ENCODE measurements around the gene MRPL20.
A peak's percentile ranks its signal among the peaks of the same experiment; 100 is the strongest.

The MRPL20 gene

GRCh38 chr1:1401457-1402010 lies 5.6 kb downstream of the MRPL20 start:
- Histone ChIP-seq H3K36me3 (ENCODE audit: insufficient read depth, low read length) (peaks cover 73% of the 10 kb centered on the region), H3K9ac (ENCODE audit: low read depth, low read length) (no peak overlapping the region), H3K27me3 (ENCODE audit: insufficient read depth, low read length) (no peaks in the 10 kb centered on the region), H3K4me1 (ENCODE audit: insufficient read depth, low read length) (peaks cover 9% of the 10 kb centered on the region), H3K27ac (ENCODE audit: low read depth, low read length) (no peak overlapping the region; the same call in 1 of the 2 replicates), H3K4me3 (ENCODE audit: low read length) (no peak overlapping the region), H3K9me3 (ENCODE audit: insufficient read depth, low read depth, low read length) (no peaks in the 10 kb centered on the region)
- 91% methylated on average over 7 of the region's 7 CpGs for WGBS

- peak overlapping the region; percentile 99 for H3K4me3 ChIP-seq (ENCODE audit: low read length)
- no peaks in the 10 kb centered on the region for H3K9me3 ChIP-seq (ENCODE audit: insufficient read depth, low read depth, low read length)
- peak overlapping the region; percentile 98 for H3K9ac ChIP-seq (ENCODE audit: low read depth, low read length)
- peaks cover 9% of the 10 kb centered on the region for H3K4me1 ChIP-seq (ENCODE audit: insufficient read depth, low read length)
- H3K27ac ChIP-seq (ENCODE audit: low read depth, low read length): no peak overlapping the region; the same call in 1 of the 2 replicates
- H3K27me3 ChIP-seq (ENCODE audit: insufficient read depth, low read length): no peaks in the 10 kb centered on the region
- 94% methylated on average over 22 of the region's 22 CpGs for WGBS
- H3K36me3 ChIP-seq (ENCODE audit: insufficient read depth, low read length): peaks cover 74% of the 10 kb centered on the region
Observed at GRCh38 chr1:1400576-1401456, 6.3 kb downstream of the MRPL20 start.

- no peaks in the 10 kb centered on the region for H3K27me3 ChIP-seq (ENCODE audit: insufficient read depth, low read length)
- peaks cover 9% of the 10 kb centered on the region for H3K4me1 ChIP-seq (ENCODE audit: insufficient read depth, low read length)
- H3K9ac ChIP-seq (ENCODE audit: low read depth, low read length): peak overlapping the region; percentile 98
- peak overlapping the region; percentile 90 for H3K27ac ChIP-seq (ENCODE audit: low read depth, low read length)
- WGBS: 10% methylated on average over 34 of the region's 34 CpGs
- H3K36me3 ChIP-seq (ENCODE audit: insufficient read depth, low read length): peaks cover 74% of the 10 kb centered on the region
- H3K9me3 ChIP-seq (ENCODE audit: insufficient read depth, low read depth, low read length): no peaks in the 10 kb centered on the region
- peak overlapping the region; percentile 99 for H3K4me3 ChIP-seq (ENCODE audit: low read length)
Observed at GRCh38 chr1:1399872-1400575, 7.1 kb downstream of the MRPL20 start.

- no peaks in the 10 kb centered on the region for H3K27me3 ChIP-seq (ENCODE audit: insufficient read depth, low read length)
- peaks cover 9% of the 10 kb centered on the region for H3K4me1 ChIP-seq (ENCODE audit: insufficient read depth, low read length)
- H3K36me3 ChIP-seq (ENCODE audit: insufficient read depth, low read length): peaks cover 73% of the 10 kb centered on the region
- H3K9ac ChIP-seq (ENCODE audit: low read depth, low read length): peak within 1 kb of the TSS; percentile 98
- peak within 1 kb of the TSS; percentile 91 for H3K27ac ChIP-seq (ENCODE audit: low read depth, low read length)
- peak within 1 kb of the TSS; percentile 99 for H3K4me3 ChIP-seq (ENCODE audit: low read length)
- H3K9me3 ChIP-seq (ENCODE audit: insufficient read depth, low read depth, low read length): no peaks in the 10 kb centered on the region
- under 1% methylated on average over 86 of the region's 86 CpGs for WGBS
Observed at GRCh38 chr1:1399187-1399871, 7.8 kb downstream of the MRPL20 start, which contains the start of gene CCNL2. CCNL2 (minus strand) TSS chr1:1399335; CDS start chr1:1399306, 29 bp downstream.

GRCh38 chr1:1398677-1399186 lies 8.4 kb downstream of the MRPL20 start:
- Histone ChIP-seq H3K9me3 (ENCODE audit: insufficient read depth, low read depth, low read length) (no peaks in the 10 kb centered on the region), H3K4me1 (ENCODE audit: insufficient read depth, low read length) (peaks cover 9% of the 10 kb centered on the region), H3K27me3 (ENCODE audit: insufficient read depth, low read length) (no peaks in the 10 kb centered on the region), H3K4me3 (ENCODE audit: low read length) (peak overlapping the region; percentile 99), H3K36me3 (ENCODE audit: insufficient read depth, low read length) (peaks cover 76% of the 10 kb centered on the region), H3K27ac (ENCODE audit: low read depth, low read length) (peak overlapping the region; percentile 91), H3K9ac (ENCODE audit: low read depth, low read length) (peak overlapping the region; percentile 98)
- WGBS: 1% methylated on average over 54 of the region's 54 CpGs

- 69% methylated on average over 19 of the region's 19 CpGs for WGBS
- H3K9ac ChIP-seq (ENCODE audit: low read depth, low read length): peak overlapping the region; percentile 98
- H3K36me3 ChIP-seq (ENCODE audit: insufficient read depth, low read length): peaks cover 77% of the 10 kb centered on the region
- H3K27me3 ChIP-seq (ENCODE audit: insufficient read depth, low read length): no peaks in the 10 kb centered on the region
- peak overlapping the region; percentile 99 for H3K4me3 ChIP-seq (ENCODE audit: low read length)
- H3K4me1 ChIP-seq (ENCODE audit: insufficient read depth, low read length): peaks cover 9% of the 10 kb centered on the region
- no peaks in the 10 kb centered on the region for H3K9me3 ChIP-seq (ENCODE audit: insufficient read depth, low read depth, low read length)
- H3K27ac ChIP-seq (ENCODE audit: low read depth, low read length): peak overlapping the region; percentile 91; the same call in 1 of the 2 replicates
Observed at GRCh38 chr1:1397839-1398523, 9.1 kb downstream of the MRPL20 start.

GRCh38 chr1:1395166-1395565 lies 11.9 kb downstream of the MRPL20 start:
- no peak overlapping the region for H3K4me3 ChIP-seq (ENCODE audit: low read length)
- no peaks in the 10 kb centered on the region for H3K9me3 ChIP-seq (ENCODE audit: insufficient read depth, low read depth, low read length)
- 98% methylated on average over 11 of the region's 11 CpGs for WGBS
- H3K36me3 ChIP-seq (ENCODE audit: insufficient read depth, low read length): peaks cover 77% of the 10 kb centered on the region
- no peaks in the 10 kb centered on the region for H3K27me3 ChIP-seq (ENCODE audit: insufficient read depth, low read length)
- H3K4me1 ChIP-seq (ENCODE audit: insufficient read depth, low read length): peaks cover 9% of the 10 kb centered on the region
- H3K27ac ChIP-seq (ENCODE audit: low read depth, low read length): no peak overlapping the region
- H3K9ac ChIP-seq (ENCODE audit: low read depth, low read length): no peak overlapping the region

GRCh38 chr1:1394116-1394515 lies 13.0 kb downstream of the MRPL20 start:
- peaks cover 88% of the 10 kb centered on the region for H3K36me3 ChIP-seq (ENCODE audit: insufficient read depth, low read length)
- H3K4me1 ChIP-seq (ENCODE audit: insufficient read depth, low read length): peaks cover 9% of the 10 kb centered on the region
- H3K9ac ChIP-seq (ENCODE audit: low read depth, low read length): no peak overlapping the region
- WGBS: 96% methylated on average over 7 of the region's 7 CpGs
- no peaks in the 10 kb centered on the region for H3K27me3 ChIP-seq (ENCODE audit: insufficient read depth, low read length)
- no peaks in the 10 kb centered on the region for H3K9me3 ChIP-seq (ENCODE audit: insufficient read depth, low read depth, low read length)
- H3K27ac ChIP-seq (ENCODE audit: low read depth, low read length): no peak overlapping the region
- H3K4me3 ChIP-seq (ENCODE audit: low read length): no peak overlapping the region

- Histone ChIP-seq H3K4me1 (ENCODE audit: insufficient read depth, low read length) (peaks cover 9% of the 10 kb centered on the region), H3K36me3 (ENCODE audit: insufficient read depth, low read length) (peaks cover 95% of the 10 kb centered on the region), H3K27me3 (ENCODE audit: insufficient read depth, low read length) (no peaks in the 10 kb centered on the region), H3K27ac (ENCODE audit: low read depth, low read length) (no peak overlapping the region), H3K4me3 (ENCODE audit: low read length) (no peak overlapping the region), H3K9ac (ENCODE audit: low read depth, low read length) (no peak overlapping the region), H3K9me3 (ENCODE audit: insufficient read depth, low read depth, low read length) (no peaks in the 10 kb centered on the region)
- 96% methylated on average over 11 of the region's 11 CpGs for WGBS
Observed at GRCh38 chr1:1393428-1393827, 13.7 kb downstream of the MRPL20 start.

GRCh38 chr1:1393014-1393413 lies 14.1 kb downstream of the MRPL20 start:
- no peak overlapping the region for H3K27ac ChIP-seq (ENCODE audit: low read depth, low read length)
- WGBS: 93% methylated on average over 4 of the region's 4 CpGs
- peaks cover 95% of the 10 kb centered on the region for H3K36me3 ChIP-seq (ENCODE audit: insufficient read depth, low read length)
- H3K9ac ChIP-seq (ENCODE audit: low read depth, low read length): no peak overlapping the region
- H3K4me1 ChIP-seq (ENCODE audit: insufficient read depth, low read length): peaks cover 5% of the 10 kb centered on the region
- no peak overlapping the region for H3K4me3 ChIP-seq (ENCODE audit: low read length)
- H3K9me3 ChIP-seq (ENCODE audit: insufficient read depth, low read depth, low read length): no peaks in the 10 kb centered on the region
- no peaks in the 10 kb centered on the region for H3K27me3 ChIP-seq (ENCODE audit: insufficient read depth, low read length)

Data from HUES64 (cell line).